Hematopoietic multipotent progenitor cell treated with erythropoietin and hydrocortisone succinate and interleukin-3 and kit ligand, for 17 days (in vitro differentiated cells): ENCODE data around the gene ITFG1.

Source experiments
- DNase-seq: peaks from one replicate; pipeline ENCODE4 v3.0.0-alpha.2; 2015; ENCODE audit warnings: low spot score

ITFG1 gene

GRCh38 chr16:47323241-47323640, 137.6 kb downstream of the ITFG1 start:
- DNase-seq, result no peak

DNA sequence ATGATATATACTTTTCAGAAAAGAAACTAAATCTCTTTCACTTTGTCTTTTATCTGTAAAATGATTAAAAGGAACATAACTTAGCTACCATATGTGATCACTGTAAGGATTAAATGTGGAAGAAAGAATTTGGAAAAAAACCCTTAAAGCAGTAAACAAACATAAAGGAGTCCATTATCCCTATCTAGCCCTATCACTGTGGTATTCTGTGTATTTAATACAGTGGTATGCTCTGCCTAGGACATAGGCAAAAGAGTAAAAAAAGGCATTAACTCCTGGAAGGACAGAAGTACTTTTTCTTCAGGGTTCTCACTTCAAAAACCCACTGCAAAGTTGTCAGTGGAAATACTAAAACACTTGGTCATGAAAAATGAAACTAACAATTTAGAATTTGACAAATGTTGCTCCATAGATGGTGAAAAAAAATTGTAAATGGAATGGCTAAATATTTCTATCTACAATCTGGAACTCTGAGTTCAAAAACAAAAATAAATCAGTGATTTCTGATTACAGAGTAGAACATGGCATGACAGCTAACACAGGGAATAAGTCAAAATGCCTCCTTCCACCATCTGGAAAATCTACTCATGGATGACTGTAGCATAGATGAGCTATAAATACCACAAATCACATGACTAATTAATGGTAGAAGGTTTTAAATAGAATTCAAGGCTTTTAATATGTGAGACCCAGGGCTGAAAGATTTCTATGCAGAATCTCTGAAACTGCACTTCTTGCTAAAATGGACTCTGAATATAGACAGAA, 140.1 kb downstream of the ITFG1 start:
- DNase-seq, result no peak

GRCh38 chr16:47317465-47318240, 143.2 kb downstream of the ITFG1 start:
- no peak for DNase-seq

DNA sequence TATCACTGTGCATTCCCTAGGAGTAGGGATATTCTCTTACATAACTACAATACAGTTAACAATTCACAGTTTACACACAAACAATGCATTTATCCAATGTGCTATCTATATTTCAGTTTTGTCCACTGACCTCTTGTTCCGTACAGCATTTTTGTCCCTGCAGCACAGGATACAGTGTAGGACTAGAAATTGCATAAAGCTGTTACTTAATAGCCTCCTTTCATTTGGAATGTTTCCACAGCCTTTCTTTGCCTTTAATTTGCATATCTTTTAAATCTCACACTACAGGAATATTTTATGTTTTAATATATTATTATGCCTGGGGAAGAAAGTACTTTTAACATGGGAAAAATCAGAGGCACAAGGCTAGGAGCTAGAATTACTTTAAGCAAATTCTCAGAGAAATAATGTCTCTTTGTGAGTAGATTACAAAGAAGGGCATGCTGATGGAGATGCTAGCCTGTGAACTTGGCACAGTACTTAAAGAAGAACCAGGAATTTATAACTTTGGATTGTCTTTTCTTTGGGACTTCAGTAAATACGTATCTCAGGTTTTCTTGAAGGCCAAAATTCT, 144.3 kb downstream of the ITFG1 start:
- DNase-seq, result no peak

- DNase-seq, result no peak
Measured at GRCh38 chr16:47311738-47312505, 148.9 kb downstream of the ITFG1 start.

DNA sequence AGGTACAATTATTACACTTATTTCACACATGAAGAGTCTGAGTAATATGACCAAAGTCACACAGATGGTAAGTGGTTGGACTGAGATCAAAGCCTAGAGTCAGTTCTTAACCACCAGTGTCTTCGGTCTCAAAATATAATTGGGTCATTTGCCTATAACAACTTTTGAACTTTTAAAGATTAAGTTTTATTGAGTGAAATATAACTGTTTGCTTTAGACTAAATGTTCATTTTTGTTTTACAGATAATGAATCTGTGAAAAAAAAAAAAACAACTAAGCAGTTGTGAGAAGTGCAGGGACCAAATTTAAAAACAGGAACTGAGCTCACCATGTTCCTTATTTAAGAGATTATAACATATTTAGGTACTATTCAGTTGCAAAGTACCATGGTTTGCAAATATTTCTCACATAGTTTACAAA, 150.1 kb downstream of the ITFG1 start:
- no peak for DNase-seq

DNA sequence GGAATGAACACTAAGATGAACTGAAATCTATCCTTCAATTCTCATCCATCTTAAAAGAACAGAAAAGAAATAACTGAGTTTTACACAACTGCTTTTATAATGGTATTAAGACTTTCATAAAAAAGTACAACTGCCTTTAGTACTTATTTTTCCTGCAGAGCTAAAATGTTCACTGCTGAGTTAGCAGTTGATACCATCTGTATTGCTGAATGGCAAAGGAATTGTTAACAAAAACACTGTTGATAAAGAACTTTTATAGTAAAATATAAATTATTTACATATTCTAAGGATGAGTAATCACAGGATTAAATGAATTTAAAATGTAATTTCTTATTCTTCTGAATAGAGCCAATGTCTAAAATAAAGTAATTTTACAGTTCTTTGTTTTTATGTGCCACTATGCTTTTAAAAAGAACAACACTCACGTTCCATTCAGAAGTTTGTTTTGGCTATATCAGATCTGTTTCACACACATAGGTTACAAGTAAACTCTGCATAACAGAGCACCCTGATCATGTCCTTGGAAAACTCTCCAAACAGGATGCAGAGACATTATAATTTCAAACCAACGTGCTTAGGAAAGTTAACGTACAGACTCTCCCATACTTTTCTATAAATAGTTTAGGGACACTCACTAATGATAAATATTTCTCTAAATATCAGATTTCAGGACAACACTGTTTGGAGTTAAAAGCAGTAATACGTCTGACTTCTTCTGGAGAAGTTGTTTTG, 151.1 kb downstream of the ITFG1 start:
- no peak for DNase-seq

- DNase-seq, result no peak
Measured at GRCh38 chr16:47308601-47309000, 152.3 kb downstream of the ITFG1 start.

DNA sequence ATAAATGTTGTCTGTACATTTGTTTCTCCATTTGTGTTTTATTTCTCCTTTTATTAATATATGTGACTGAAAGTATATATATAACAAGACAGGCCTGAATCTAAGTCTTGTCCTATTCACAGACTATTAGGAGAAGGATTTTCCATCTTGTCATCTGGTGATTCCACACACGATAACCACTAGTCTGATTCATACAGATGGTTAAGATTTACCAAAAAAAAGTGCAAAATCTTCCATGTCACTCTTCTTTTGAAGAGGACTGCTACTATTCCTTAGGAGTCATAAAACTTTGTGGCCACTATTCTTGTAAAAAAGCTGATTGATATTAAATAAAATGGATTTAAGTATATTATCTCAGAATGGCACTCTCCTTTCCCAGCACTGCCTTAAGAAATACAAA, 156.3 kb downstream of the ITFG1 start:
- no peak for DNase-seq

DNA sequence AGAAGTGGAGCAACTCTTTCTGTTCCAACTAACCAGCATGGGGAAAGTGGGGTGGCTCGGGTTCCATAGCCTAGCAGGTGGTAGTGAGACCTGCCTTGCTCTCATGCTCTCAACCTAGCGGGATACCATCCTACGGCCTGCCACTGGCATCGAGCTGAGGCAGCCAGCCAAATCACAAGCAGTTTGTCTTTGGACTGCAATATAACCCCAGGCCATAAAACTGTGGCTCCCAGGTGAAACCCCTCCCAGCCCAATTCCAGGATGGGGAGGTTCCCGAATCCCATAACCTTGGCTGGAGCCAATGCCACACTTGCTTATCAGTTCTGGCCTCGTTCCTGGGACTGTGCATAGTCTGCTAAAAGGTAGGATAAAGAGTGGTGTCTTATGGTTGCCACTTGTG, 161.3 kb downstream of the ITFG1 start:
- DNase-seq, result no peak

- no peak for DNase-seq
Measured at GRCh38 chr16:47284999-47285398, 175.9 kb downstream of the ITFG1 start.

GRCh38 chr16:47278306-47278970, 182.4 kb downstream of the ITFG1 start:
- DNase-seq, result no peak

DNA sequence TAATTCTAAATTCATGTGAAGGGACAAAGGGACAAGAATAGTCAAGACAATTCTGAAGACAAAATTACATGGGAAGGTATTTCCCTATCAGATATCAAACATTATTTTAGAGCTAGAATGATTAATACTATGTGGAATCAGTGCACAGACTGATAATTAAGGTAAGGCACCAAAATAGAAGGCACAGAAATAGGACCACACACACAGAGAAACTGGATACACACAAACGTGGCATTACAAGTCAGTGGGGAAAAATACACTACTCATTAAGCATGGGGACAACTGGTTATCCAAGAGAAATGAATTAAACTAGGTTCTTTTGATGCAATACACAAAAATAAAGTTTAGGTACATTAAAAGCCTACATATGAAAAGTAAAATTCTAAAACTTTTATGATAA, 184.3 kb downstream of the ITFG1 start:
- no peak for DNase-seq

- DNase-seq, result no peak
Measured at GRCh38 chr16:47262938-47263337, 197.9 kb downstream of the ITFG1 start.

DNA sequence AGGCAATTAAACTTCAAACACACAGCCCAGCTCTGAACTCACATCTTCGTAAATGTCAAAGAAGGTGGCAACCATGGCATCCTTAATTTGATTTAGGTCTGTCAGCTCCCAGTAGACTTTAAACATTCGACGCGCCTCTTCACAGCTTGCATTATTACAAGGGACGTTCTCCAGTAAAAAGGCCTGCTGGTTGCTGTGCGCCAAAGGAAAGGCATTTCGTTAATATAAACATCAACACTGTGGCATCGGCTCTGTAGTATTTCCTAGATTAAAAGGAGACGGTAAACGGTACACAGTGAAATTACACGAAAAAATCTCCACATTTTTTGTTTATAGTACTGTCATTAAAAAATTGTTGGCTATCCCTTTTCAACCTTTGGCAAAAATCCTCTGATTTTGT, 200.4 kb downstream of the ITFG1 start:
- no peak for DNase-seq

- DNase-seq, result no peak
Measured at GRCh38 chr16:47258874-47259461, 201.9 kb downstream of the ITFG1 start.

GRCh38 chr16:47254756-47255155, 206.1 kb downstream of the ITFG1 start:
- DNase-seq, result no peak

DNA sequence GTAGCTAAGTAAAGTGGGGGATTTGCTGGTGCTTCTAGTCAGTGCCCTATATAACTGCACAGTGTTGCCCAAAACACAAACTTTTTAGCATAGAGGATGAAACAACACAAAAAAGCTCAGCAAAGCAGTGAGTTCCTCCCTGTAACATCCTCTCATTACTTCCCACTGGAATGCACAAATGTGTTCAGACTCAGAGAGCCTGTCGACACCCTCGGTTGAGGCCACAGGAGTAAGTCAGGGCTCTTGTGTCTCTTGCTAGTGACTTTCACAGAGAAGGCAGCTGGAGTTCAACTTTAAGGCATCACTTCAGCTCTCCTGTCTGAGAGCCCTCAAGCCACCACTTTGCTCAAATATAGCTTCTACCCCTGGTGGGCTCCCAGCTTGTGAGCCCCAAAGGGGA, 209.9 kb downstream of the ITFG1 start:
- DNase-seq, result no peak

GRCh38 chr16:47247690-47248089, 213.2 kb downstream of the ITFG1 start:
- DNase-seq, result no peak

DNA sequence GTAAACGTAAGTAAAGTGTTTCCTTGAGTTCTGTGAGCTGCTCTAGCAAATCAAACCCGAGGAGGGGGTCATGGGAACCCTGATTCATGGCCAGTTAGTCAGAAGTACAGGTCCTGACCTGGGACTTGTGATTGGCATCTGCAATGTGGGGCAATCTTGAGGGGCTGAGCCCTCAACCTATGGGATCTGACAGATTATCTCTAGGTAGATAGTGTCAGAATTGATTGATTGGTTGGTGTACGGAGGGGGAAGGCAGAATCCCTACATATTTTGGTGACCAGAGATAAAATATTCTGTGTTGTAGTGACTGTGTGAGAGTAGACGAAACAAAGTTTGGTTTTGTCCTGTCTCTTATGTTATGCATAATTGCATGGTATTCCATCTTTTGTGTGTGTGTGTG, 216.7 kb downstream of the ITFG1 start:
- no peak for DNase-seq

- DNase-seq, result no peak
Measured at GRCh38 chr16:47241061-47241460, 219.8 kb downstream of the ITFG1 start.
